GM19043 (cell line): Measurements from ENCODE around the gene FAM107B.
"Not testable (repeated sequence)": the region's sequence is repeated elsewhere in the genome, so short reads cannot be mapped to it uniquely, and the experiment has no call there.

Experiments used
- ATAC-seq: cut with Tn5 transposase; IDR thresholded peaks from one replicate; pipeline ENCODE4 v1.9.1; 2021; ENCODE audit warnings: low read depth; ENCODE audit not compliant: unreplicated experiment

FAM107B gene

GRCh38 chr10:14696821-14697220 is 77.9 kb downstream of the FAM107B start:
- no peak for ATAC-seq

- no peak for ATAC-seq
These were observed 78.7 kb downstream of the FAM107B start for GRCh38 chr10:14695847-14696480.

- ATAC-seq: no peak
These were observed 80.8 kb downstream of the FAM107B start for GRCh38 chr10:14693891-14694290.

- ATAC-seq: no peak
These were observed 82.2 kb downstream of the FAM107B start for GRCh38 chr10:14692344-14693076.

GRCh38 chr10:14691359-14691758 is 83.3 kb downstream of the FAM107B start:
- ATAC-seq: no peak

GRCh38 chr10:14688606-14689005 is 86.1 kb downstream of the FAM107B start:
- no peak for ATAC-seq

- ATAC-seq: not testable (repeated sequence)
These were observed 86.5 kb downstream of the FAM107B start for GRCh38 chr10:14688189-14688588.

GRCh38 chr10:14687340-14687739 is 87.4 kb downstream of the FAM107B start:
- no peak for ATAC-seq

GRCh38 chr10:14686356-14686755 is 88.3 kb downstream of the FAM107B start:
- ATAC-seq: no peak

GRCh38 chr10:14684354-14684753 is 90.3 kb downstream of the FAM107B start:
- ATAC-seq: no peak

- no peak for ATAC-seq
These were observed 91.4 kb downstream of the FAM107B start for GRCh38 chr10:14683256-14683655.

- ATAC-seq: no peak
These were observed 92.9 kb downstream of the FAM107B start for GRCh38 chr10:14681802-14682201.

- ATAC-seq: no peak
These were observed 93.4 kb downstream of the FAM107B start for GRCh38 chr10:14681305-14681704.

- no peak for ATAC-seq
These were observed 96.1 kb downstream of the FAM107B start for GRCh38 chr10:14678637-14679036.

GRCh38 chr10:14676732-14677131 is 98.0 kb downstream of the FAM107B start:
- no peak for ATAC-seq

GRCh38 chr10:14674376-14675050 is 100.2 kb downstream of the FAM107B start:
- ATAC-seq: no peak

GRCh38 chr10:14673189-14673861 is 101.4 kb downstream of the FAM107B start:
- ATAC-seq: no peak

GRCh38 chr10:14671386-14671831 is 103.3 kb downstream of the FAM107B start:
- no peak for ATAC-seq

GRCh38 chr10:14670551-14671240 is 104.0 kb downstream of the FAM107B start:
- ATAC-seq: no peak

- ATAC-seq: no peak
These were observed 105.1 kb downstream of the FAM107B start for GRCh38 chr10:14669576-14669975.
